Gastrocnemius medialis (tissue), 4 donors: ENCODE results near the gene PARD3.

ENCODE experiments used
- POLR2A ChIP-seq, 2 donors: fragments of 450-650 bp; IDR thresholded peaks; one replicate each; pipeline ENCODE4 v1.6.1; 2017; ENCODE audit warnings: antibody characterized with exemption in 2 of 2, mild to moderate bottlenecking in 2 of 2, moderate library complexity in 2 of 2
- TF ChIP-seq, protein P1 (sequence below), 5 experiments: fragments of 450-650 bp in 3 of 5; fragments of 200-600 bp in 2 of 5; sonication (generic) in 2 of 5; IDR thresholded peaks in 4 of 5; conservative IDR thresholded peaks in 1 of 5; 1 replicate in 4 of 5; 2 replicates in 1 of 5; pipeline ENCODE4 v1.5.1; 2016 to 2019; ENCODE audit warnings: antibody characterized with exemption in 5 of 5, mild to moderate bottlenecking in 3 of 5, moderate library complexity in 3 of 5

- TF ChIP-seq POLR2A (IDR thresholded peaks at IDR 0.05), result no peak
- TF ChIP-seq, protein P1, sequence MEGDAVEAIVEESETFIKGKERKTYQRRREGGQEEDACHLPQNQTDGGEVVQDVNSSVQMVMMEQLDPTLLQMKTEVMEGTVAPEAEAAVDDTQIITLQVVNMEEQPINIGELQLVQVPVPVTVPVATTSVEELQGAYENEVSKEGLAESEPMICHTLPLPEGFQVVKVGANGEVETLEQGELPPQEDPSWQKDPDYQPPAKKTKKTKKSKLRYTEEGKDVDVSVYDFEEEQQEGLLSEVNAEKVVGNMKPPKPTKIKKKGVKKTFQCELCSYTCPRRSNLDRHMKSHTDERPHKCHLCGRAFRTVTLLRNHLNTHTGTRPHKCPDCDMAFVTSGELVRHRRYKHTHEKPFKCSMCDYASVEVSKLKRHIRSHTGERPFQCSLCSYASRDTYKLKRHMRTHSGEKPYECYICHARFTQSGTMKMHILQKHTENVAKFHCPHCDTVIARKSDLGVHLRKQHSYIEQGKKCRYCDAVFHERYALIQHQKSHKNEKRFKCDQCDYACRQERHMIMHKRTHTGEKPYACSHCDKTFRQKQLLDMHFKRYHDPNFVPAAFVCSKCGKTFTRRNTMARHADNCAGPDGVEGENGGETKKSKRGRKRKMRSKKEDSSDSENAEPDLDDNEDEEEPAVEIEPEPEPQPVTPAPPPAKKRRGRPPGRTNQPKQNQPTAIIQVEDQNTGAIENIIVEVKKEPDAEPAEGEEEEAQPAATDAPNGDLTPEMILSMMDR (IDR thresholded peaks at IDR 0.05 in 4 of 5, conservative IDR thresholded peaks at IDR 0.05 in 1 of 5), result no peak
Measured at GRCh38 chr10:34602478-34602877, 212.6 kb downstream of the PARD3 start.
